Measurements from ENCODE around the gene ERC2. TPM values are rescaled to one million over a fixed set of nuclear protein-coding genes. Genes with fewer than 3 reads are reported as not detected.

The ERC2 gene
- total and polyA plus RNA-seq, 2 of the 13 experiments (the other 11 are each of a cell fraction or from before 2014, with no cell fraction given) = 0.16 to 0.22 TPM

- Histone ChIP-seq H3K4me1 (ENCODE audit: insufficient read depth, low read length) (no peaks in the 10 kb centered on the region), H3K9me3 (ENCODE audit: low read length) (no peaks in the 10 kb centered on the region), H4K20me1 (ENCODE audit: insufficient read depth, low read length) (no peaks in the 10 kb centered on the region), H3K4me3 (replicated peaks in 1 of 3; ENCODE audit: insufficient read depth in 1 of 3, low read depth in 2 of 3, low read length in 3 of 3) (no peak overlapping the region), H3K27ac (ENCODE audit: extremely low read length, insufficient read depth, low read length) (no peak overlapping the region), H3K4me2 (ENCODE audit: low read depth, low read length) (no peak overlapping the region), H3K9ac (ENCODE audit: insufficient read depth, low read depth, low read length) (no peak overlapping the region), H2AFZ (ENCODE audit: low read length) (no peak overlapping the region), H3K36me3 (replicated peaks in 1 of 2; ENCODE audit: control insufficient read depth in 1 of 2, insufficient read depth in 2 of 2, low read length in 2 of 2) (no peaks in the 10 kb centered on the region), H3K27me3 (ENCODE audit: control insufficient read depth in 1 of 2, insufficient read depth in 2 of 2, low read length in 2 of 2) (no peaks in the 10 kb centered on the region), H3K79me2 (ENCODE audit: insufficient read depth, low read length) (no peaks in the 10 kb centered on the region)
- no peak for ATAC-seq
- in situ Hi-C loops (cut with HindIII; ENCODE audit: extremely low pct_ligation_motif_present, low pct_unique_long_range_greater_than_20kb) = no loop called here
- CTCF ChIA-PET (ENCODE audit: low intra/inter-chr PET ratio, low total read pairs) = no interaction called here
- no peak for FAIRE-seq
- TF ChIP-seq ZNF776 (CRISPR knock-in tag; IDR thresholded peaks at IDR 0.05) = no peak
- TF ChIP-seq GABPB1 (CRISPR knock-in tag; IDR thresholded peaks at IDR 0.05) = no peak
- TF ChIP-seq STAT6 (CRISPR knock-in tag; IDR thresholded peaks at IDR 0.05; ENCODE audit: borderline replicate concordance) = no peak
- no peak for TF ChIP-seq ZBTB26 (CRISPR knock-in tag; IDR thresholded peaks at IDR 0.05; ENCODE audit: borderline replicate concordance)
- no peak for TF ChIP-seq HHEX (CRISPR knock-in tag; IDR thresholded peaks at IDR 0.05)
- no peak for TF ChIP-seq SMARCE1 (IDR thresholded peaks at IDR 0.05; ENCODE audit: borderline replicate concordance)
- TF ChIP-seq ZNF570 (CRISPR knock-in tag; IDR thresholded peaks at IDR 0.05; ENCODE audit: borderline replicate concordance) = no peak
- no peak for TF ChIP-seq HNRNPK (IDR thresholded peaks at IDR 0.05; ENCODE audit: low read depth, low read length, poor library complexity, severe bottlenecking)
- no peak for TF ChIP-seq ZNF407 (CRISPR knock-in tag; IDR thresholded peaks at IDR 0.05; ENCODE audit: not compliant biosample characterization)
- 11% methylated on average over 2 of the region's 2 CpGs for WGBS (ENCODE audit: low lambda C conversion rate)
- intact Hi-C loops (cut with micrococcal nuclease; ENCODE audit: unreplicated experiment) = no loop called here
- POLR2A ChIA-PET = no interaction called here
- DNase-seq (ENCODE audit: low spot score) = no peak
- BruUV-seq (replicated peaks) = no TSS peak
These were observed 1001.2 kb downstream of the ERC2 start for GRCh38 chr3:55467099-55467498.
